ENCODE measurements around the gene NPTXR. TPM values are rescaled to one million over a fixed set of nuclear protein-coding genes. Genes with fewer than 3 reads are reported as not detected.
"Not testable (repeated sequence)": the region's sequence is repeated elsewhere in the genome, so short reads cannot be mapped to it uniquely, and the experiment has no call there.

NPTXR gene
- total RNA-seq, 1 donor from 2014 or later = 0.62 TPM

DNA sequence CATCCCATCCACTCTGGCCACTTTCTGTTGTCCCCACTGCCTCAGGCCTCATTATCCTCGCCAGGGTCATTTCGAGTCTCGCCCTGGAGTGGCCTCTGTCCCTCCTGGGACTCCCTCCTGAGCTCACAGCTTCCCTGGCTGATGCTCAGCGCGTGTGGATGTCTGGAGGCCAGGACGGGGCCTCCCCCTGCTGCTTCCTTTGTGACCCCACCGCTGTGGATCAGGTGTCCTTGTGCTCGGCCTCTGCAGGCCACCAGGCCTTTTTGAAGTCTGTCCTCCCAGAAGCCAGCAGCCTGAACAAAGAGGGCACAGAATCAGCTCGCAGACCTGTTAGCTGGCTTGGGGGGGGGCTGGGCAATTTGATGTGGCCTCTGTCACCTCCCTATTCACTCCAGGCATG is 14.7 kb upstream of the NPTXR start:
- no peak overlapping the region for H3K4me3 Mint-ChIP-seq (ENCODE audit: unreplicated experiment)
- H3K36me3 Mint-ChIP-seq (ENCODE audit: low read depth, unreplicated experiment) = no peaks in the 10 kb centered on the region
- no peak overlapping the region for H3K27ac Mint-ChIP-seq (ENCODE audit: unreplicated experiment)
- TF ChIP-seq, protein P1, sequence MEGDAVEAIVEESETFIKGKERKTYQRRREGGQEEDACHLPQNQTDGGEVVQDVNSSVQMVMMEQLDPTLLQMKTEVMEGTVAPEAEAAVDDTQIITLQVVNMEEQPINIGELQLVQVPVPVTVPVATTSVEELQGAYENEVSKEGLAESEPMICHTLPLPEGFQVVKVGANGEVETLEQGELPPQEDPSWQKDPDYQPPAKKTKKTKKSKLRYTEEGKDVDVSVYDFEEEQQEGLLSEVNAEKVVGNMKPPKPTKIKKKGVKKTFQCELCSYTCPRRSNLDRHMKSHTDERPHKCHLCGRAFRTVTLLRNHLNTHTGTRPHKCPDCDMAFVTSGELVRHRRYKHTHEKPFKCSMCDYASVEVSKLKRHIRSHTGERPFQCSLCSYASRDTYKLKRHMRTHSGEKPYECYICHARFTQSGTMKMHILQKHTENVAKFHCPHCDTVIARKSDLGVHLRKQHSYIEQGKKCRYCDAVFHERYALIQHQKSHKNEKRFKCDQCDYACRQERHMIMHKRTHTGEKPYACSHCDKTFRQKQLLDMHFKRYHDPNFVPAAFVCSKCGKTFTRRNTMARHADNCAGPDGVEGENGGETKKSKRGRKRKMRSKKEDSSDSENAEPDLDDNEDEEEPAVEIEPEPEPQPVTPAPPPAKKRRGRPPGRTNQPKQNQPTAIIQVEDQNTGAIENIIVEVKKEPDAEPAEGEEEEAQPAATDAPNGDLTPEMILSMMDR (IDR thresholded peaks at IDR 0.05; ENCODE audit: unreplicated experiment) = no peak
- H3K9me3 Mint-ChIP-seq (ENCODE audit: unreplicated experiment) = no peaks in the 10 kb centered on the region
- H3K4me1 Mint-ChIP-seq (ENCODE audit: unreplicated experiment) = no peaks in the 10 kb centered on the region
- no peak for DNase-seq (ENCODE audit: low spot score)
- no peaks in the 10 kb centered on the region for H3K27me3 Mint-ChIP-seq (ENCODE audit: unreplicated experiment)

DNA sequence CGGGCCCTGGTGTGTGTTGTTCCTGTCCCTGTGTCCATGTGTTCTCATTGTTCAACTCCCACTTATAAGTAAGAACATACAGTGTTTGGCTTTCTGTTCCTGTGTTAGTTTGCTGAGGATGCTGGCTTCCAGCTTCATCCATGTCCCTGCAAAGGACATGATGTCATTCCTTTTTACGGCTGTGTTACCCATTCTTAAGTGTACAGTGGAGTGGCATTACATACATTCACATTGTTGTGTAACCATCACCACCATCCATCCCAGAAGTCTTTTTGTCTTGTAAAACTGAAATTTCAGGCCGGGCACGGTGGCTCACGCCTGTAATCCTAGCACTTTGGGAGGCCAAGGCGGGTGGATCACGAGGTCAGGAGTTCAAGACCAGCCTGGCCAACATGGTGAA is 10.6 kb upstream of the NPTXR start:
- H3K36me3 Mint-ChIP-seq (ENCODE audit: low read depth, unreplicated experiment); H3K27ac Mint-ChIP-seq (ENCODE audit: unreplicated experiment); DNase-seq (ENCODE audit: low spot score); H3K27me3 Mint-ChIP-seq (ENCODE audit: unreplicated experiment); H3K4me1 Mint-ChIP-seq (ENCODE audit: unreplicated experiment); H3K9me3 Mint-ChIP-seq (ENCODE audit: unreplicated experiment); H3K4me3 Mint-ChIP-seq (ENCODE audit: unreplicated experiment): not testable (repeated sequence)

DNA sequence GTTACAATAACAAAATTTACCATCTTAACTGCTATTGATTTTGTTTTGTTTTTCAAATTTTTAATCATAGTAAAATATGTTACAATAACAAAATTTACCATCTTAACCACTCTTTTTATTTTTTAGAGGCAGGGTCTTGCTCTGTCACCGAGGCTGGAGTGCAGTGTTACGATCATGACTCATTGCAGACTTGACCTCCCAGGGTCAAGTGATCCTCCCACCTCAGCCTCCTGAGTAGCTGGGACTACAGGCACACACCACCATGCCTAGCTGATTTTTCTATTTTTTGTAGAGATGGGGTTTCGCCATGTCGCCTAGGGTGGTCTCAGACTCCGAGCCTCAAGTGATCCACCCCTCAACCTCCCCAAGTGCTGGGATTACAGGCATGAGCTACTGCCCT is 10.1 kb upstream of the NPTXR start:
- H3K27ac Mint-ChIP-seq (ENCODE audit: unreplicated experiment); DNase-seq (ENCODE audit: low spot score); H3K4me1 Mint-ChIP-seq (ENCODE audit: unreplicated experiment); H3K27me3 Mint-ChIP-seq (ENCODE audit: unreplicated experiment); H3K36me3 Mint-ChIP-seq (ENCODE audit: low read depth, unreplicated experiment); H3K4me3 Mint-ChIP-seq (ENCODE audit: unreplicated experiment); H3K9me3 Mint-ChIP-seq (ENCODE audit: unreplicated experiment): not testable (repeated sequence)

DNA sequence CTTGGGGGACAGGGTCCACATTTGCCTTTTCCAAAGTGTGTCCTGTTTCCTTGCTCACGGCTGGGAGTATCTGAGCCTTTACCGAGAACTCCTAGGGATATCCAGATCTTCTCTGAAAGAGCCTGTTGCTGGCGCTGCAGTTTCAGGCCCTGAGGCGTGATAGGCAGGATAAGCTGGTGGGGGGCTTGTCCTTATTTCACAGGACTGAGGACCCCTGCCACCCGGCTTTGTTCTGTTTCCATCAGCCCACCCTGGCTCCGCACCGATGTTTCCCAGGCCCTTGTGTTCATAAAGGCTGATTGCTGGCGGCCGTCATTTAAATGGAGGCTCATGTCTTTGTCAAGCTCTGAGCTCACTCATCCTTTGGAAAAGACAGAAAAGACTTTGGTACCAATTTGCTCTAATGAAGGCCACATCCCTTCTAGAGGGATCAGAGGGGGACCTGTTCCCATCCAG is 9.4 kb upstream of the NPTXR start:
- H3K27me3 Mint-ChIP-seq (ENCODE audit: unreplicated experiment) = peaks cover 5% of the 10 kb centered on the region
- no peak for DNase-seq (ENCODE audit: low spot score)
- H3K27ac Mint-ChIP-seq (ENCODE audit: unreplicated experiment) = no peak overlapping the region
- no peaks in the 10 kb centered on the region for H3K9me3 Mint-ChIP-seq (ENCODE audit: unreplicated experiment)
- no peaks in the 10 kb centered on the region for H3K36me3 Mint-ChIP-seq (ENCODE audit: low read depth, unreplicated experiment)
- TF ChIP-seq, protein P1 (IDR thresholded peaks at IDR 0.05; ENCODE audit: unreplicated experiment) = no peak
- no peak overlapping the region for H3K4me3 Mint-ChIP-seq (ENCODE audit: unreplicated experiment)
- H3K4me1 Mint-ChIP-seq (ENCODE audit: unreplicated experiment) = no peaks in the 10 kb centered on the region

DNA sequence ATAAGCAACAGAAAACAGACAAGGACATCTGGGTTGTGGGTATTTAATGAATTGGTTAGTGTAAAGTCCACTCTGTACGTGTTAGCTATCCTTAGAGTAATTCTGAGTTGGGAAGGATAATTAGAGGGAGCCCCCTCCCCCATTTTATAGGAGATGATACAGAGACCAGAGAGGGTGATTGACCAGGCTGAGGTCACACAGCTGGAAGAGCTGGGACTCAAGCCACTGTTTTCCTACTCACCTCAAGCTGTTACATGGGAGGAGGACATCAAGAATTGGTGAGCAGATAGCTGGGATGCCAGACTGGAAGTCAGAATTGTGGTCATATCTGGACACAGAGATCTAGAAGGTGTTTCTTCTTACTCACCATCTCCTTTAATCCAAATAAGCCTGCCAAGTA is 8.7 kb upstream of the NPTXR start:
- no peak overlapping the region for H3K4me3 Mint-ChIP-seq (ENCODE audit: unreplicated experiment)
- H3K4me1 Mint-ChIP-seq (ENCODE audit: unreplicated experiment) = no peaks in the 10 kb centered on the region
- H3K27me3 Mint-ChIP-seq (ENCODE audit: unreplicated experiment) = peaks cover 5% of the 10 kb centered on the region
- H3K27ac Mint-ChIP-seq (ENCODE audit: unreplicated experiment) = no peak overlapping the region
- H3K9me3 Mint-ChIP-seq (ENCODE audit: unreplicated experiment) = no peaks in the 10 kb centered on the region
- H3K36me3 Mint-ChIP-seq (ENCODE audit: low read depth, unreplicated experiment) = no peaks in the 10 kb centered on the region
- TF ChIP-seq, protein P1 (IDR thresholded peaks at IDR 0.05; ENCODE audit: unreplicated experiment) = no peak
- no peak for DNase-seq (ENCODE audit: low spot score)

DNA sequence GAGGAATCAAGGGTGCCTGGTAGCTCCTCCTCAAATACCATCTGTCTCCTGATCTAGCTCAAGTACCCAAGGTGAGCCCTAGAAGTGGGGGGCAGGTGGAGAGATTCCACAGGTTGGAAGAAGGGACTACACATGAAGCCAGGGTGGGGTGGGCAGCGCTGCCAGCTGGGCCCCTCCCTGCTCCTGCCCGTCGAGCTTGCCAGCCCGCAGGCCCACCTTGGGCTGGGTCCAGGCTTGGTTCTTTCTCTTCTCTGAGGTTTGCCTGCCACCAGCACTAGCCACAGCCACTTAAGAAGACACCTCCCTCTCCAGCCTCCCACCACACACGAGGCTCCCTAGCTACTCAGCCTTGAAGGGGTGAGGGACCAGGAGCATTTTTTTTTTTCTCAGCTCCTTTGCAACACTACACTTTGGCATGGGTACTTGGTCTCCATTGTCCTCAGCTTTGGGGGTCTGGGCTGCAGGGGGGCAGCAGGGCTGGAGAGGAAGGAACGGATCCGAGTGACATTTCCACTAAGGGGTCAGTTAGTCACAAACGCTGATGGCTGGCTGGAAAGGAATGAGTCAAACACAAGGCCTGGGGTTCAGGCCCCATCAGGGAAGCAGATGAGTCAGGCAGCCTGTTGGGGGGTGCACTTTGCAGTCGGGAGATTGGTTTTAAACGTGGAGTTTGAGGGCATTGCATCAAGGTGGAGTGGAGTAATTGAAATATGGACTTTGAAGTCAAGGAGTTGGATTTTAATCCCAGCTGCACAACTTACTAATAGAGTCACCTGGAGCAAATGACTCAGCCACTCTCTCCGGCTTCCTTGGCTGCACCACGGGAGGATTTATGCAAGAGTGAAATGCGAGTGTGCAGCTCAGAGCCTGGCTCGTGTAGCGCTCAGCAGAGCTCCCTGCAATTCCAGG is 7.4 kb upstream of the NPTXR start:
- no peak for DNase-seq (ENCODE audit: low spot score)
- Mint-ChIP-seq H3K36me3 (ENCODE audit: low read depth, unreplicated experiment) (no peaks in the 10 kb centered on the region), H3K27me3 (ENCODE audit: unreplicated experiment) (peaks cover 8% of the 10 kb centered on the region), H3K4me3 (ENCODE audit: unreplicated experiment) (peak overlapping the region; percentile 50), H3K27ac (ENCODE audit: unreplicated experiment) (no peak overlapping the region), H3K4me1 (ENCODE audit: unreplicated experiment) (no peaks in the 10 kb centered on the region), H3K9me3 (ENCODE audit: unreplicated experiment) (no peaks in the 10 kb centered on the region)
- TF ChIP-seq, protein P1 (IDR thresholded peaks at IDR 0.05; ENCODE audit: unreplicated experiment) = no peak

Data from endothelial cell (in vitro differentiated cells).